ENCODE results near the gene FES.
"Not testable (repeated sequence)": the region's sequence is repeated elsewhere in the genome, so short reads cannot be mapped to it uniquely, and the experiment has no call there.

FES gene

DNA sequence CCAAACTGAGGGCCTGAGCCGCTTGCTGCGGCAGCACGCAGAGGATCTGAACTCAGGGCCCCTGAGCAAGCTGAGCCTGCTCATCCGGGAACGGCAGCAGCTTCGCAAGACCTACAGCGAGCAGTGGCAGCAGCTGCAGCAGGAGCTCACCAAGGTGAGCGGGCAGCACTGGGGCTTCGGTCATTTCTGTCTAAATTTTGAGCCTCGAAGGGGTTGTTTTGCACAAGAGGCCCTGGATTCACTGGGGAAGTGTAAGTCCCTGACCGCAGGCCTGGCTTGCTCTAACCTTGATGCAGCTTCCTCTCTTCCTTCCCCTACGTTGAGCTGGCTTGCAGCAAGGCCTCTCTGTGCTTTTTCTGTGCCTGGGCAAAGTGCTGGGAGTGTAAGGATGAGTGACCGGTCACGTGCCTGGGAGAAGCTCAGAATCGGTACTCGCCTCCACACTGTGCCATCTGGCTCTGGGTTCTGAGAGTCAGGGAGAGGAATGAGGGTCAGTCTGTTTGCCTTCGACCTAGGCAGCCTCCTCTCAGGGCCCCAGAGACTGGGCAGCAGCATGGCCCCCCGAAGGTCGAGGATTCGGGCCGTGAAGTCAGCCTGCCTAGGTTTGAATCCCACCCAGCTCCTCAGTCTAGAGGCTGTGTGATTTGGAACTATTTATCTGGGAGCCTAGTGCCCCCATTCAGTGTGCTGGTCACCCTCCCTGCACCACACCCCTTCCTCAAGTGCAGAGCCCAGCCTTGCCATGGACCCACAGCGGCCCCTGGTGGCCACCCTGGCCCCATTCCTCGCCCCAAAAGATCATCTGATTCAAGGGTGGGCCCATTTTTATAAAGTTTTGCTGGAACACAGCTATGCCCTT is 1.4 kb downstream of the FES start:
- no peak for TF ChIP-seq ZNF274 (IDR thresholded peaks at IDR 0.05; ENCODE audit: low read depth, low read length)
- H3K4me3 ChIP-seq (ENCODE audit: low read length) = no peak overlapping the region; the same call in 1 of the 2 replicates

GRCh38 chr15:90886291-90886614 is 1.9 kb downstream of the FES start:
- TF ChIP-seq ZNF274 (IDR thresholded peaks at IDR 0.05; ENCODE audit: low read depth, low read length) = no peak
- H3K4me3 ChIP-seq (ENCODE audit: low read length) = no peak overlapping the region

DNA sequence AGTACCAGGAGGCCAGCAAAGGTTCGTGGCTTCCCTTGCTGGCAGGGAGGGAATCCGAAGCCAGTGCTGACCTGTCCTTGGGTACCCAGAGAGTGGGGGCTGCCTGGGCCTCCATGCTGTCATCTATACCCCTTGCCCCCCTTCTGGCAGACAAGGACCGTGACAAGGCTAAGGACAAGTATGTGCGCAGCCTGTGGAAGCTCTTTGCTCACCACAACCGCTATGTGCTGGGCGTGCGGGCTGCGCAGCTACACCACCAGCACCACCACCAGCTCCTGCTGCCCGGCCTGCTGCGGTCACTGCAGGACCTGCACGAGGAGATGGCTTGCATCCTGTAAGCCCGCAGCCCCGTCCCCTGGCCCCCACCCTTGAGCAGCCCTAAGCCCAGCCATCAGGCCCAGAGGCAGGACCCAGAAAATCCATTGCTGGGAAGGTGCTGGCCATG is 2.8 kb downstream of the FES start:
- no peak for TF ChIP-seq ZNF274 (IDR thresholded peaks at IDR 0.05; ENCODE audit: low read depth, low read length)
- H3K4me3 ChIP-seq (ENCODE audit: low read length) = no peak overlapping the region

DNA sequence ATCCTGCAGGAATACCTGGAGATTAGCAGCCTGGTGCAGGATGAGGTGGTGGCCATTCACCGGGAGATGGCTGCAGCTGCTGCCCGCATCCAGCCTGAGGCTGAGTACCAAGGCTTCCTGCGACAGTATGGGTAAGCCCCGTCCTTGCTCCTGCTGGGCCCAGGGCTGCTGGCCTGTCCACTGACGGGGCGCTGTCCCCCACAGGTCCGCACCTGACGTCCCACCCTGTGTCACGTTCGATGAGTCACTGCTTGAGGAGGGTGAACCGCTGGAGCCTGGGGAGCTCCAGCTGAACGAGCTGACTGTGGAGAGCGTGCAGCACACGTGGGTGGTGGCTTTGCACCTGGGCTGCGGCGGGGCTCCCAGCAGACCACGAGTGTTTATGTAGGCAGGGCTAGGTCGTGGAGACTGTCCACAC is 5.0 kb downstream of the FES start:
- TF ChIP-seq ZNF274 (IDR thresholded peaks at IDR 0.05; ENCODE audit: low read depth, low read length) = no peak
- no peak overlapping the region for H3K4me3 ChIP-seq (ENCODE audit: low read length)

DNA sequence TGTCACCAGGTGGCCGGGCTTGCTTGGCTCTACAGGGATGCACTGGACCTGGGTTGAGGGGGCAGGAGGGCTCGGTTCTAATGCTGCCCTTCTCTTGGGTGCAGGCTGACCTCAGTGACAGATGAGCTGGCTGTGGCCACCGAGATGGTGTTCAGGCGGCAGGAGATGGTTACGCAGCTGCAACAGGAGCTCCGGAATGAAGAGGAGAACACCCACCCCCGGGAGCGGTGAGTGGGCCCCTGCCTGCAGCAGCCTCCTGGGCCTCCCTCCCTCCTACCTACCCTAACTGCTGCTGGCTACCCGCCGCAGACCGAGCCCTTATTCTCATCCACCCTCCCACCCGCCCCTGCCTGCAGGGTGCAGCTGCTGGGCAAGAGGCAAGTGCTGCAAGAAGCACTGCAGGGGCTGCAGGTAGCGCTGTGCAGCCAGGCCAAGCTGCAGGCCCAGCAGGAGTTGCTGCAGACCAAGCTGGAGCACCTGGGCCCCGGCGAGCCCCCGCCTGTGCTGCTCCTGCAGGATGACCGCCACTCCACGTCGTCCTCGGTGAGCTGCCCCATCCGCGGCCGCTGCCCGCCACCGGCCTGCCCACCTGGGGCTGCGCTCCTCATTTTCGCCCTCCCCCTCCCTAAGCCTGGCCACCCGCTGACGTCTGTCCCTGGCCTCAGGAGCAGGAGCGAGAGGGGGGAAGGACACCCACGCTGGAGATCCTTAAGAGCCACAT is 5.6 kb downstream of the FES start:
- TF ChIP-seq ZNF274 (IDR thresholded peaks at IDR 0.05; ENCODE audit: low read depth, low read length) = no peak
- H3K4me3 ChIP-seq (ENCODE audit: low read length) = no peak overlapping the region

GRCh38 chr15:90890839-90891238 is 6.5 kb downstream of the FES start:
- H3K4me3 ChIP-seq (ENCODE audit: low read length) = no peak overlapping the region

GRCh38 chr15:90891346-90891949 is 7.1 kb downstream of the FES start:
- TF ChIP-seq ZNF274 (IDR thresholded peaks at IDR 0.05; ENCODE audit: low read depth, low read length) = no peak
- H3K4me3 ChIP-seq (ENCODE audit: low read length) = no peak overlapping the region

More at GRCh38 chr15:90890839-90891238, 6.5 kb downstream of the FES start:
- no peak for TF ChIP-seq ZNF274 (IDR thresholded peaks at IDR 0.05; ENCODE audit: low read depth, low read length)

GRCh38 chr15:90892023-90892422 is 7.7 kb downstream of the FES start:
- TF ChIP-seq ZNF274 (IDR thresholded peaks at IDR 0.05; ENCODE audit: low read depth, low read length) = no peak

GRCh38 chr15:90892498-90893174 is 8.3 kb downstream of the FES start:
- no peak overlapping the region for H3K4me3 ChIP-seq (ENCODE audit: low read length)
- TF ChIP-seq ZNF274 (IDR thresholded peaks at IDR 0.05; ENCODE audit: low read depth, low read length) = no peak

More at GRCh38 chr15:90892023-90892422, 7.7 kb downstream of the FES start:
- no peak overlapping the region for H3K4me3 ChIP-seq (ENCODE audit: low read length)

GRCh38 chr15:90893175-90894090 is 9.1 kb downstream of the FES start:
- no peak overlapping the region for H3K4me3 ChIP-seq (ENCODE audit: low read length)
- no peak for TF ChIP-seq ZNF274 (IDR thresholded peaks at IDR 0.05; ENCODE audit: low read depth, low read length)

- H3K4me3 ChIP-seq (ENCODE audit: low read length) = no peak overlapping the region
- TF ChIP-seq ZNF274 (IDR thresholded peaks at IDR 0.05; ENCODE audit: low read depth, low read length) = no peak
Observed at GRCh38 chr15:90895571-90896117, 11.3 kb downstream of the FES start.

DNA sequence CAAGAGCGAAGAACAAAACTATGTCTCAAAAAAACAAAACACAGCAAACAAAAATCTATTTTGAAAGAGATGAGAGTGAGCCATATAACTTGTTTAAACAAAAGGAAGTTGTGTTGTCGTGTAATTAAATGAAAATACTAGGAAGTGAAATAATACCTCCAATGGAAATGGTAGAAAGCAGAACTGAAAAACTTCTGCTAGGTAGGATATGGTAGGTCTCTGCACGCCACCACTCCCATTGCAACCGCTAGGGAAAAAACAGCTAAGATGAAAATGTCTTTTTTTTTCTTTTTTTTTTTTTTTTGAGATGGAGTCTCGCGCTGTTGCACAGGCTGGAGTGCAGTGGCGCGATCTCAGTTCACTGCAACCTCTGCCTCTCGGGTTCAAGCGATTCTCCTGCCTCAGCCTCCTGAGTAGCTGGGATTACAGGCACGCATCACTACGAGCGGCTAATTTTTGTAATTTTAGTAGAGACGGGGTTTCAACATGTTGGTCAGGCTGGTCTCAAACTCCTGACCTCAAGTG is 12.9 kb downstream of the FES start:
- not testable (repeated sequence) for H3K4me3 ChIP-seq (ENCODE audit: low read length)
